Stimulated activated CD8-positive, alpha-beta memory T cell treated with anti-CD3 and anti-CD28 coated beads, Interleukin-7, amount 100 ng/mL, for 4 hours (primary cell): Measurements from ENCODE around the gene DRD2.

Source experiments
- DNase-seq, 2 donors: peaks; one replicate each; pipeline ENCODE4 v3.0.0-alpha.2; 2020; ENCODE audit warnings: low read depth in 2 of 2

The DRD2 gene

GRCh38 chr11:113446112-113446511, 29.1 kb downstream of the DRD2 start:
- DNase-seq, result no peak

GRCh38 chr11:113444502-113445123, 30.6 kb downstream of the DRD2 start:
- DNase-seq, result no peak

DNA sequence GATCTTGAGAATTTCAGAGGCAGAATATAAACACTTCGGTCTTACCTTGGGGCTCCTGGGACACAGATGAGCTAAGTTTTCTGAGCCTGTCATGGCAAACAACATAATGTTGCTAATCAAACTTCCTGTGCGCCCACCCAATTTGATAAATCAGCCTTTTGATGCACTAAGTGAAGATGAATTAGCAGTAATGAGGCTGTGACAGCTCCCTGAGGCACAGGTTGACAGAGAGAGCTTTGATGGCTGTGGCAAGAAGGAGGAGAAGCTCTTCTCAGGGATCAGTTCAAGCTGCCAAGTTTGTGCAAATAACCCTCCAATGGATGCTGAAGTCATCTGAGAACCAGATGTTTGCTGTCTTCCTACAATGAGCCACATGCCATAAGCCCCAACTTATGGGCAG, 34.4 kb downstream of the DRD2 start:
- no peak for DNase-seq

- no peak for DNase-seq
Measured at GRCh38 chr11:113436672-113437252, 38.4 kb downstream of the DRD2 start.

DNA sequence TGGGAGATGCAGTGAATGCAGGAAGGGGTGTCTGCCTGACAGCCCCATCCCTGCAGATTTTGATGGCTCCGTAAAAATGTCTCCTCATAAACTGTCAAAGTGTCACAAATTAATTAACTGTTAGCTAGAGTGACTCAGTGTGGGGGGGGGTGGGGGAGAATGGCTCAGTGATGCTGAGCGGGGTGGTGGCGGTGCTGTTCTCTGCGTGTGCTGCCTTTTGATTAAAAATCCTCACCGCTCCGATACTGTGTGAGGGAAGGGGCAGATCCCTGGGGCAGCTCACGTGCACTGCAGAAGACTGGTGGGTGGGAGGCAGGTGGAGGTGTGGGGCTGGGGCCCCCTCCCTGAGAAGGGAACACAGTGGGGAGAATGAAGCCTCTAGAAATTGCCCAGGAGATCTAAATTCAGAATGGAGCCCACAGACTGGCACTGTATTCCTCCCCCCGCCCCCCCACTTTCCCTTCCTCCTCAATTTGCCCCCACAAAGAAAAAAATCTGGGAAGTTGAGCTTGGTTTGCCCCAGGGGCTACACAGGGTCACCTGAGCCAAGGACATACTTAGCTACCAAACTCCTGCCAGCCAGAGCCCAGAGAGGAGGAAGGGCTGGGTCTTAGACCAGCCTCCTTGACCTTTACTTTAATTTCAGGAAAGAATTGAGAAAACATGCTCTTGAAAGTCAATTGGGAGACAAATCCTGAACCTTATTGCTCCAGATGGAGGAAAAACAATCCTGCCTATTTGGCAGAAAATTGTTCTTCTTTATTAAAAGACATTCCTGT, 39.8 kb downstream of the DRD2 start:
- DNase-seq, result no peak

GRCh38 chr11:113431746-113432145, 43.5 kb downstream of the DRD2 start:
- no peak for DNase-seq

- DNase-seq, result no peak
Measured at GRCh38 chr11:113426686-113427085, 48.5 kb downstream of the DRD2 start.

- no peak for DNase-seq
Measured at GRCh38 chr11:113420808-113421207, 54.4 kb downstream of the DRD2 start.

DNA sequence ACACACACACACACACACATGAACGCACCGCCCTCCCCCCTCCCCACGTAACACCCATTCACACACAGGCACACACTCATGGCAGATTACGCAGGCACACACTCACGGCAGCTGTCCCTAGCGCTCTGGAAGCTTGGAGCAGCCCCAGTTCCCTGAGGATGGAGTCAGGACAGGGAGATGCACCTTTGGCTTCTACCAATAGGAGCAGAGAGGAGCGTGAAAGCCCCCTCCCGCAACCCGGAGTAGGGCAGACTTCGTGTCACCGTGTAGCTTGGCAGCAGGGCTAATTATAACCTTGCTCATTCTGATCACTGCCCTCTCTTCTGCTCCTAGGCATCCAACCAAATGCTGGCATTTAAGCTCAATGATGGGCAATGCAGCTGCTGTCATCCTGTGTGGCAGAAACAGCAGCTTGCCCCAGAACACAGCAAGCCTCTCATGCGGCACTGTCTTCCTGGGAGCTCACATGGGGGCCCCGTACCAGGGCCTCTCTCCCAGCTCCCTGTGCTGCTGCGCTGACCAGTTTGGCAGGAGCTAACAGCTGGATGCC, 55.7 kb downstream of the DRD2 start:
- DNase-seq, result no peak

DNA sequence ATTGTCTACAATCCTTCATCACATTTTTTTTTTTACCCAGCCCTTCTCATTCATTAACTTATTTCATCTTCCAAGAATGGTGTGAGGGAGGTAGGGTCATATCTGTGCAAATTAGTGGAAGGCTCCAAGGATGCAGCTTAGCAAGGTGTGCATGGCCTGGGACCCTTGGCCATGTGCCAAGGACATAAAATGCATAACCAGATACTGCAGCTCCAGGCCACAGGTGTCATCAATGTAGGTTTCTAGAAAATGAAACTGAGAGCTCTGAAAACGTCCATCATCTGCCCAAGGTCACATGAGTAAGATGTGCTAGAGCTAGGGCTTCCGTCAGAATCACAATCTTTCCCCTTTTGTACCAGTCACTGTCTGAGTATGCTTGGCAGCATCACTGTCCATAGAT, 57.8 kb downstream of the DRD2 start:
- no peak for DNase-seq

DNA sequence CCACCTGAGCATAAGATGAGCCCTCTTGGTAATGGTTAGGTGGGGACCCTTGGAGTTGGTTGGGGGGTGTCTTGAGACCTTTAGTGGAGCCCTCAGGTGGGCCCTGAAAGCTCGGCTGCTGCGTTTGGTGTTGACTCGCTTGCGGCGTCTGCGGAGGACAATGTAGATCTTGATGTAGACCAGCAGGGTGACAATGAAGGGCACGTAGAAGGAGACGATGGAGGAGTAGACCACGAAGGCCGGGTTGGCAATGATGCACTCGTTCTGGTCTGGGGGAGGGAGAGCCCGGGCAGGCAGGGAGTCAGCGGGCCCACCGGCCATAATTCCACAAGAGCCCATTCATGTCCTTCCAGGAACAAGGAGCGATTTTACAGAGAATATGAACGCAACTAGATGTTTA, 59.9 kb downstream of the DRD2 start:
- no peak for DNase-seq

DNA sequence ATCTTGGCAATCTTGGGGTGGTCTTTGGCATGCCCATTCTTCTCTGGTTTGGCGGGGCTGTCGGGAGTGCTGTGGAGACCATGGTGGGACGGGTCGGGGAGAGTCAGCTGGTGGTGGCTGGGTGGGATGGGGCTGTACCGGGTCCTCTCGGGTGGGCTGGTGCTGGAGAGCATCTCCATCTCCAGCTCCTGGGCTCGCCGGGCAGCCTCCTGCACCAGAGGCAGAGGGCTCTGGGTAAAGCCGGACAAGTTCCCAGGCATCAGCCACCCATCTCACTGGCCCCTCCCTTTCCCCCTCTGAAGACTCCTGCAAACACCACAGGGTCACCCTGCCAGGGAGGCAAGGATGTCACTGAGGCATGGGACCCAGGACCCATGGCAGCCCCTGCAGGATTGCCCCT, 62.5 kb downstream of the DRD2 start:
- DNase-seq, result no peak

- no peak for DNase-seq
Measured at GRCh38 chr11:113411536-113411935, 63.7 kb downstream of the DRD2 start.

- DNase-seq, result no peak
Measured at GRCh38 chr11:113410414-113411135, 64.6 kb downstream of the DRD2 start.

- no peak for DNase-seq
Measured at GRCh38 chr11:113409526-113409925, 65.7 kb downstream of the DRD2 start.

- no peak for DNase-seq
Measured at GRCh38 chr11:113408887-113409286, 66.3 kb downstream of the DRD2 start.

DNA sequence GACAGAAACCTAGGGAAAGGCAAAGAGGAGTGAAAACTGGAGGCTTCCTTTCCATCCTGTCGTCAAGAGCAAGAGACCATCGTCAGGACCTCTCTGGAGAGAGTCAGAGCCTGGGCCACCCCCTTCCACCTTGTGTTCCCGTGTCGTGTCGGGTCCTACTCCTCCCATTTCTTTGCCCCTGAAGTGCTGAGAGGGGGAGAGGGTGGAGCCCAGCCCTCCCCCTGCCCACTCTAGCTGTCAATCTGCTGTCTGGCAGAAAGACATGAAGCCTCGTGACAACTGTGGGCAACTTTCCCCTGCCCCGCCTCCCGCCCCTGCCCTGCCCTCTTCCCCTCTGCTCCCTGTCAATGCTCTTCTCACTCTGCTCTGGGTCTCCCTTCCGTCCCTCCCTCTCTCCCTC, 67.0 kb downstream of the DRD2 start:
- DNase-seq, result no peak

- DNase-seq, result no peak
Measured at GRCh38 chr11:113407163-113407562, 68.0 kb downstream of the DRD2 start.

DNA sequence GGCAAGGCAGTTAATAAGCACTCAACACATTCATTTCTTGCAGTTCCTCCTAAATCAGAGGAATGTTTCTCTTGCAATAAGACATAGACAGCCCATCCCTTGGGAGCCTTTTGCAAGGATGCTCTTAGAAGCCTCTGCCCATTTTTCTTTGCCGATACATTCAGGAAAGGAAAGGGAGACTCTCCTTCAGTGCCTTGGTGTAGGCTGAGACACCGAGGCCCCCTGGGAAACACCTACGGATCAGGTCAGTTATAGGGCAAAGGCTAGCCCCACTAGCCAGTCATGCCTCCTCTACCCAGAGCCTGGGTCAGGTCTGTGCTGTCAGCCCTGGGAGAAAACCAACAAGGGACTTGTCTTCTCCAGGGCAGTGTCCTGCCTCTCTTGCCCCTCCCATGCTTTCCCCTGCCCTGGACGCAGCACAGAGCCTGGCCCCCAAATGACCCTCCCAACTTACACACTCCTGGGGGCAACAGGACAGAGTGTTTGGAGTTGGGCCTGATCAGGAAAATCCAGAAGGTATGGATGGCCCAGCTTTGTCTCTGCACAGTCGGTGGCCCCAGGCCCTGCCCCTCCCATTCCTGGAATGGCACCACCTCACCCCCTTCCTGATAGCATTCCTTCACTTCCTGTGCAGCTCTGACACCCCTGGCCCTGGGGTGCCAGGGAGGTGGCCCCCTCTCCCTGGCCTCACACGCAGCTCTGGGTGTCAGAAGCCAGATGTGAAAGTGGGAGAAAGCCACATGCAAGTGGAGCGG, 69.3 kb downstream of the DRD2 start:
- no peak for DNase-seq

- DNase-seq, result no peak
Measured at GRCh38 chr11:113404859-113405430, 70.3 kb downstream of the DRD2 start.

GRCh38 chr11:113401718-113402117, 73.5 kb downstream of the DRD2 start:
- DNase-seq, result no peak
